GM12875 (cell line): Measurements from ENCODE around the gene TP53TG5.

ENCODE experiments used
- H3K4me3 ChIP-seq: one replicate; pipeline ENCODE4 v1.5.1; 2011; ENCODE audit warnings: low read depth, low read length, control low read depth
- TF ChIP-seq, protein P1 (sequence below): IDR thresholded peaks from 2 replicates; pipeline ENCODE4 v1.5.1; 2011; ENCODE audit warnings: low read depth, mild to moderate bottlenecking, control low read depth, inconsistent platforms, low read length, moderate library complexity, borderline replicate concordance; ENCODE audit not compliant: insufficient read depth

The TP53TG5 gene

DNA sequence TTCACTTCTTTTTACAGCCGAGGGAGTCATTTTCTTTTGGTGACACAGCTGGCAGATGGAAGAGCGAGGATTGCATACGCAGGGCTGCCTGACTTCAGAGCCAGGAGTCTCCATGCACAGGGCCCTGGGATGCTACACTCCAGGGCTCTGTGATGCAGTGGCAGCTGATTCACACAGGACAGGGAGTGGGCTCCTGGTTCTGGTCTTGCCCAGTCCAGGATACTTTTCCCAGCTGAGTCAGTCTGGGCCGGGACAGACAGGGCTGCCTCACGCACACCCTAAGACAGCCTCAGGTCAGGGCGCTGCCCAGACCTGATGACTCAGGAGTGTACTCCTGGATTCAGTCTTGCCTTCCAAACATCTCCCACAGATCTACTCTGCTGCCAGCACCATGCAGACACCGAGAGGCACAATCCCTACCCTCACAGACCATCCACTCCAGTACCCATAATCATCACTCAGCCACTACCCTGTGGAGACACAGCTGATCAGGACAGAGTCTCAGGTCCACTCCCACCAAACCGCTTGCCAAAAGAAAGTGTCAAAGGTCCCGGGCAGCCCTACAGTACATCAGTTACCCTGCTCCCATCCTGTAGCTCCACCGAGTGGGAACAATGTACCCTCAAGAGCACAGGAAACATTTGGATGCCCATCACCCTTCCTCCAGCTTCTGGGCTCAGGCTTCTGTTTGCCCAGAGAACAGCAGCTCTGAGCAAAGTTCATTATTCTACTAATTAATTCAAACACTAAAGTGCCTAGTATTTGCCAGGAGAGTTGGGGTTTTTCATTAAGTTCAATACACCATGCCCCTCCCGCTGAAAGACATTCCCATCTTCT lies 41.4 kb downstream of the TP53TG5 start:
- no peak overlapping the region for H3K4me3 ChIP-seq
- TF ChIP-seq, protein P1, sequence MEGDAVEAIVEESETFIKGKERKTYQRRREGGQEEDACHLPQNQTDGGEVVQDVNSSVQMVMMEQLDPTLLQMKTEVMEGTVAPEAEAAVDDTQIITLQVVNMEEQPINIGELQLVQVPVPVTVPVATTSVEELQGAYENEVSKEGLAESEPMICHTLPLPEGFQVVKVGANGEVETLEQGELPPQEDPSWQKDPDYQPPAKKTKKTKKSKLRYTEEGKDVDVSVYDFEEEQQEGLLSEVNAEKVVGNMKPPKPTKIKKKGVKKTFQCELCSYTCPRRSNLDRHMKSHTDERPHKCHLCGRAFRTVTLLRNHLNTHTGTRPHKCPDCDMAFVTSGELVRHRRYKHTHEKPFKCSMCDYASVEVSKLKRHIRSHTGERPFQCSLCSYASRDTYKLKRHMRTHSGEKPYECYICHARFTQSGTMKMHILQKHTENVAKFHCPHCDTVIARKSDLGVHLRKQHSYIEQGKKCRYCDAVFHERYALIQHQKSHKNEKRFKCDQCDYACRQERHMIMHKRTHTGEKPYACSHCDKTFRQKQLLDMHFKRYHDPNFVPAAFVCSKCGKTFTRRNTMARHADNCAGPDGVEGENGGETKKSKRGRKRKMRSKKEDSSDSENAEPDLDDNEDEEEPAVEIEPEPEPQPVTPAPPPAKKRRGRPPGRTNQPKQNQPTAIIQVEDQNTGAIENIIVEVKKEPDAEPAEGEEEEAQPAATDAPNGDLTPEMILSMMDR, result no peak

DNA sequence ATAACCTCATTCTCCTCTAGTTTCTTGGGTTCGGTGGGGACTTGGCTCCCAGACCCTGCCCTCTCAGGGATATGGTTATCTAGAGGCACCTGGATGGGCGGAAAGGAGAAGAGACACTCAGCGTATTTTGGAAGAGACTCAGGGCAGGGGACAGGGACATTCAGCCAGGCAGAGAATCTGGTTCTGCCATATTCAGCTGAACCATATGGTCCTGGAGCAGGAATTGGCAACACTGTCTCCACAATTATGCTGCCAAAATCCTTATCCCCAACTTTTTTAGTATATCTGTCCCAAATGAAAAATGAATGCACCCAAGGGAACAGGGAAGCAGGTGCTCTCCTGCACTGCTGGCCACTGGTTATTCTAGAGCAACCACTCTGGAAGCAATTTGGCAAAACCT lies 47.6 kb downstream of the TP53TG5 start:
- TF ChIP-seq, protein P1, result no peak
- H3K4me3 ChIP-seq, result no peak overlapping the region

DNA sequence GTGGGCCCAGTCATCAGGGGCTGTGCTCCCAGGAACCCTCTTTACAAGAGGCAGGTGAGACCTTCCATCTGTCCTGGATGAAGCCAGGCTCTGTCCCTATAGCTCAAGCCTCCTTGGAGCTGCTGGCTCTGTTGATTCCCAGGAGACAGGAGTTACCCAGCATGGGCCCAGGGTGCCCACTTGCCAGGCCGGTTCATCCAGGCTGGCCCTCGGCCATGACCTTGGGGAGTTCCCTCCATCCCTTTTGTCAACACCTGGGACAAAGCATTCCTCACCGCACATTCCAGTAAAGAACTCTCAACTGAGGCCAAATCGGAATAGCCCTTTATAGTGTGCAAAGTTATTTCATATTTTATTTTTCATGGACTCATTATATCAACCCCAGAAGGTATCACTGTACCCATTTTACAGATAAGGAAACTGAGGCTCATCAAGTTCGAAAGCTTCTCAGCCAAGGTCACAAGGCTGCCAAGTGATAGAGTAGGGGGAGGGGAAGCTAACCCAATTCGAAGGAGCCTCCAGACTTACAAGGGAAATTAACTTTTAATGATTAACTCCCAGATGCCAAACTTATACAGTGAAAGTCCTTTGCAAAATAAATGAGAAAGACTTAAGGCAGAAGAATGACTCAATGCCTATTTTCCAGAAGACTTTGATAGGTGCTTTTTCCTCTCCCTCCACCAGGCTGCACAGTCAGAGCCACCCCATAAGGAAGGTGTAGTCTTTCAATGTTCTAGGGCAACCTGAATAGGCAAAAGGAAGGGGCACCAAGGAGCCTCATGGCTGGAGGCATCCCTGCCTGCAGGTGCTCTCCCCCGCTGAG lies 48.4 kb downstream of the TP53TG5 start:
- H3K4me3 ChIP-seq, result no peak overlapping the region
- TF ChIP-seq, protein P1, result no peak

DNA sequence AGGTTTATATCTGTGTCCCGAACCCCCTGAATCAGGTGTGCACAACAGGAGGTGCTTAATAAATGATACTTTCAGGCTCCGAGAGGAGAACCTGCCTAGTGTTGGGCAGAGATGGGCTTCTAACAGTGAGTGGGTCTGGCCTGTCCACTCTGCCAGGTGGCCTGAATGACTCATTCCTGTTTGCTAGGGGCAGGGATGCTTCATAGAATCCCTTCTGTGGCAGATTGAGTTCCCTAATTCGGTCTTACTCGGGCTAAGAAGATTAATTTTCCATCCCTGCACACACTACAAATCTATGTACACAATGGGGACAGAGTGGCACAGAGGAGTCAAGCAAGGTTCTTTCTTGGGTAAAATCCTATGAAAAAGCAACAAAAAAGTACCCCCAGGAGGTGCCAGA lies 49.7 kb downstream of the TP53TG5 start:
- no peak overlapping the region for H3K4me3 ChIP-seq
- TF ChIP-seq, protein P1, result no peak

DNA sequence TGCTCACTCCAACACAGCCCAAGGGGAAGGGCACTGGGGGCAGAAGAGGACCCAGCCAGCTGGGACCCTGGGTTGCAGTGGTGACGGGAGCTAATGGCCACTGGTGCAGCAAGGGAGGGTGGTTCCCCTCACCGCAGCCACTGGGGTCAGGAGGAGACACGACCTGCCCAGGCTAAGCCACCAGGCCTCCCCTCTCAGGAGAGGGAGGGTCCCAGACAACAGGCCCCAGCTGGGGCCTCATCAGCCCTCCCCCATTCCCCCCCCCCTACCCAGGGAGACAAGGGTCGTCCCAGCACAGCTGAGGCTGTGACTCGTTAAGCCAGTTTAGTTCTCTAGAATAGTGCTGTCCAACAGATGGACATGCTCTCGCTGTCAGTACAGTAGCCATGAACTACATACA lies 52.8 kb downstream of the TP53TG5 start:
- TF ChIP-seq, protein P1, result no peak
- H3K4me3 ChIP-seq, result no peak overlapping the region

DNA sequence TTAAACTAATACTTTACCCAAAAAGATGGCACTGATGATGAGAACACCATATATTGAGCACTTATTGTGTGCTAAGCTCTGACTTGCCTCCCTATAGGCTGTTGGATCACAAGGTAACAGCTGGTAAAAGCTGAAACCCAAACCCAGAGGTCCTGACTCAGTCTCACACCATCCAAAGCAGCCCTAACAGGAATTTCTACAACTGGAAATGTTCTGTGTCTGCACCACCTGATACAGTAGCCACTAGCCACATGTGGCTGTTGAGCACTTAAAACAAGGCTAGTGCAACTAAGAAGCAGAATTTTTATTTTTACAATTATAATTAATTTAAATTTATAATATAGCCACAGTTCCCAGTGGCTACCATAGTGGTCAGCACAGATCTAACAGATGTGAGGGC lies 54.4 kb downstream of the TP53TG5 start:
- no peak overlapping the region for H3K4me3 ChIP-seq
- TF ChIP-seq, protein P1, result no peak
